Naive thymus-derived CD4-positive, alpha-beta T cell (primary cell): ENCODE data around the gene SPEG. TPM values are rescaled to one million over a fixed set of nuclear protein-coding genes. Genes with fewer than 3 reads are reported as not detected.

Experiments
- ATAC-seq: fragments of 150-1000 bp; cut with Tn5 transposase; 2 replicates; pipeline ENCODE4 v1.10.0; 2021; ENCODE audit warnings: mild to moderate bottlenecking, moderate library complexity
- CTCF ChIA-PET: fragments of 350-600 bp; sonication (Branson Sonifier 250); formaldehyde crosslinking; loops from one replicate; lab custom pipeline; 2021; ENCODE audit warnings: antibody characterized with exemption; lab: Charles Lee
- POLR2A ChIA-PET: fragments of 350-600 bp; sonication (Branson Sonifier 250); formaldehyde crosslinking; loops from one replicate; lab custom pipeline; 2021; ENCODE audit warnings: antibody characterized with exemption, inconsistent platforms; lab: Charles Lee
- DNase-seq, 9 donors: peaks; one replicate each; pipeline versions ENCODE4 v3.0.0 to v3.0.0-alpha.2; 2020 to 2022; ENCODE audit warnings: mixed read lengths in 1 of 9
- H3K27ac ChIP-seq: one replicate; pipeline ENCODE4 v1.7.0; 2013; ENCODE audit warnings: mild to moderate bottlenecking, low read depth, low read length, moderate library complexity
- H3K27me3 ChIP-seq, 2 donors: one replicate each; pipeline ENCODE4 v1.7.0; 2013; ENCODE audit warnings: low read length in 2 of 2, mild to moderate bottlenecking in 2 of 2, moderate library complexity in 2 of 2; ENCODE audit not compliant: control insufficient read depth in 2 of 2, insufficient read depth in 2 of 2
- H3K36me3 ChIP-seq, 3 experiments: 1 replicate in 2 of 3; 2 replicates in 1 of 3; pipeline ENCODE4 v1.7.0; 2013; ENCODE audit warnings: low read length in 3 of 3, mild to moderate bottlenecking in 3 of 3, moderate library complexity in 1 of 3; ENCODE audit not compliant: insufficient read depth in 3 of 3, control insufficient read depth in 2 of 3
- H3K4me1 ChIP-seq, 2 donors: one replicate each; pipeline ENCODE4 v1.7.0; 2013; ENCODE audit warnings: low read length in 2 of 2, mild to moderate bottlenecking in 2 of 2, moderate library complexity in 1 of 2; ENCODE audit not compliant: control insufficient read depth in 2 of 2, insufficient read depth in 2 of 2
- H3K4me3 ChIP-seq: 2 replicates; pipeline ENCODE4 v1.7.0; 2013; ENCODE audit warnings: mild to moderate bottlenecking, low read length
- H3K9me3 ChIP-seq, 3 experiments: 1 replicate in 2 of 3; 2 replicates in 1 of 3; pipeline ENCODE4 v1.7.0; 2013; ENCODE audit warnings: low read length in 3 of 3; ENCODE audit not compliant: control insufficient read depth in 2 of 3
- H3K27ac Mint-ChIP-seq, 9 donors: one replicate each; pipeline ENCODE4 v1.8.0; 2020 to 2022; ENCODE audit warnings: mixed read lengths in 9 of 9, mild to moderate bottlenecking in 8 of 9, moderate library complexity in 5 of 9, inconsistent platforms in 2 of 9
- H3K27me3 Mint-ChIP-seq, 5 donors: one replicate each; pipeline ENCODE4 v1.8.0; 2021 to 2022; ENCODE audit warnings: mixed read lengths in 5 of 5, mild to moderate bottlenecking in 1 of 5
- H3K36me3 Mint-ChIP-seq, 5 donors: one replicate each; pipeline ENCODE4 v1.8.0; 2020 to 2022; ENCODE audit warnings: mixed read lengths in 5 of 5, mild to moderate bottlenecking in 3 of 5, inconsistent platforms in 1 of 5
- H3K4me1 Mint-ChIP-seq, 7 donors: one replicate each; pipeline ENCODE4 v1.8.0; 2020 to 2022; ENCODE audit warnings: mixed read lengths in 7 of 7, mild to moderate bottlenecking in 3 of 7, inconsistent platforms in 1 of 7
- H3K4me3 Mint-ChIP-seq, 10 donors: one replicate each; pipeline ENCODE4 v1.8.0; 2020 to 2022; ENCODE audit warnings: mild to moderate bottlenecking in 10 of 10, mixed read lengths in 10 of 10, moderate library complexity in 6 of 10, inconsistent platforms in 2 of 10
- H3K9me3 Mint-ChIP-seq, 11 donors: one replicate each; pipeline ENCODE4 v1.8.0; 2020 to 2022; ENCODE audit warnings: mixed read lengths in 11 of 11, mild to moderate bottlenecking in 4 of 11, inconsistent platforms in 1 of 11, moderate library complexity in 1 of 11
- intact Hi-C, 2 donors: fragments of 100-400 bp; cut with micrococcal nuclease; formaldehyde crosslinking; loops; one replicate each; pipeline ENCODE4 v1.15.1; 2023
- polyA plus RNA-seq, 2 donors: library from polyadenylated mRNA; unstranded; fragments of 300-500 nt; fragmentation: Illumina TruSeq; gene quantifications; one replicate each; pipeline ENCODE4 v1.2.3, GENCODE V29; 2021
- total RNA-seq, 6 experiments: library from RNA in 5 of 6; stranded (reverse) in 5 of 6; gene quantifications; 1 replicate in 5 of 6; 2 replicates in 1 of 6; pipeline ENCODE4 v1.2.3 and lab custom pipeline; 2021 to 2026

Gene SPEG
- total and polyA plus RNA-seq, 7 experiments from 2014 or later: 0.26 to 23.2 (median 11.8) TPM

DNA sequence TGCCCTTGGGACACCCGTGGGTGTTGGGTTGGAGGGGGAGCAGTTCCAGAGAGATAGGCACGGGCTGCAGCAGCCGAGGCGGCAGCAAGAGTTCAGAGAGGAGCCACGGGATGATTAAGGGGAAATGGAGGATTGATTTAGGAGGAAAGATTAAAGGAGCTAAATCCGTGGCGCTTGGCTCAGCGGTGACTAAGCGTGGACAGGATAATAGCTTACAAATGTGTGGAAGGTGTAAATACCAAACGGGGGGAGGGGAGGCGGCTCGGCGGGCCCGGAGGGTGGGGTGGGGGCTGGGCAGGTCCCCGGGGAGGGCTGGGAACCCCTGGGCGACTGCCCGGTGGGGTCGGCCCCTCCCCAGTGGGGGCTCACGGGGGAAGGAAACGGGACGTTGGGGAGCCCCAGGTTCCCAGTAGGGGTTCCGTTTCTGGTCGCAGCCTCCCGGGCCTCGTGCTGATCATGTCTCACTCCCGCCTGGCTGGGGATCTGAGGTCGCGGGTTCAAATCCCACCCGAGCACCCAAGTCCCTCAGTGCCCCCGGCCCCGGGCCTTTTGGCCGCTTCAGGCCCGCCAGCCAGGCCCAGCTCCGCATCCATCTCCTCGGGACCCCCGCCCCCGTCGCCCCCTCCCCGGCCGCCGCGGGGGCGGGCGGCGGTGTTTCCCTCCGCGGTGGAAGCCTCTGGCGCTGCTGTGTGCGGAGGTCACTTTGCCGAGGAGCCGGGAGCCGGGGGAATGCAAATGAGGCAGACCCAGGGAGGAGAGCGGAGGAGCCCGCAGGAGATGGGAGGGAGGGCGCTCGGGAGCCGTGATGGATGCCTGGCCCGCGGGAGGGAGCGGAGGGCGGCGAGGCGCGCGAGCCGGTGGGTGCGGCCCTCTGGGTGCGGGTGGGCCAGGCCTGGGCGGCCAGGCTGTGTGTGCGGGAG lies 87.7 kb downstream of the SPEG start:
- H3K9me3 ChIP-seq: no peaks in the 10 kb centered on the region
- DNase-seq (no peak), ATAC-seq (no peak)
- no peak overlapping the region for H3K4me3 ChIP-seq
- Mint-ChIP-seq H3K4me1 (peaks cover 3 to 23% (median 18%) of the 10 kb centered on the region in 7 donors), H3K27me3 (peaks cover 71 to 85% (median 78%) of the 10 kb centered on the region in 5 donors), H3K4me3 (peak overlapping the region; percentile 12 to 78 (median 52)), H3K36me3 (no peaks in the 10 kb centered on the region), H3K27ac (no peak overlapping the region), H3K9me3 (peaks cover 0 to 2% (median 0%) of the 10 kb centered on the region in 11 donors)
- no peak overlapping the region for H3K27ac ChIP-seq
- peaks cover 0 to 5% of the 10 kb centered on the region in 2 donors for H3K4me1 ChIP-seq
- H3K36me3 ChIP-seq: no peaks in the 10 kb centered on the region
- intact Hi-C loops: no loop called here
- CTCF ChIA-PET: interaction anchor here (1.9 to 2.4 kb wide), 2 partner anchors 7 to 13 kb away, joined by 5 to 11 read pairs; no protein-coding TSS in a partner anchor
- peaks cover 0 to 31% of the 10 kb centered on the region in 2 donors for H3K27me3 ChIP-seq
- POLR2A ChIA-PET: no interaction called here

DNA sequence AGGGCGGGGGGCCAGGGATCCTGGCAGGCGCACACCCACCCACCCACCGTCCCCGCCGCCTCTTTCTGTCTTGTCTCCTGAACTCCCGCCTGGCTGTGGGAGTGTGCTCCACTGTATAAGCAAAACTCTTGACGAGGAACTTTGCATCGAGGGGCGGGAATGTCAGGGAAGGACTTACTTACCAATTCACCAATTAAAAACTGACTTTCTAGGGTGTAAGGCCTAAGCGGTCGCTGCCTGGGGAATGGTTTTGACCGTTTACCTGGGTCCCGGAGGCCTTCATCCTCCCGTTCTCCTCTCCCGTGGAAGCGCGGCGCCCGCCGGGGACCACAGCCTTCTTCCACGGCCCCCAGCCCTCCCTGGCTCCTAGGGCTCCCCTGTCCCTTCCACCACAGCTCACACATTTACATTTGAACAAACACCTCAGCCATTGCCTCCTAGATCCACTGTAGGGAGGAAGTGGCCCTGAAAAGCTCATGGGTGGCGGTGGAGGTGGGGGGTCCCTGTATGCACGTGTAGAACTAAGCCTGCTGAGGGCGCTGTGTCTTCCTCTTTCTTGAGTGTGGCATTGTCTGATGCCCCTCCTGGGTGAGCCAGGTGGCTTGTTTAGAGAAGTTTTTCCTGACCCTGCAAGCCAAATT lies 88.5 kb downstream of the SPEG start:
- Mint-ChIP-seq H3K27ac (no peak overlapping the region), H3K4me1 (peaks cover 3 to 23% (median 18%) of the 10 kb centered on the region in 7 donors), H3K27me3 (peaks cover 71 to 85% (median 78%) of the 10 kb centered on the region in 5 donors), H3K9me3 (peaks cover 0 to 2% (median 0%) of the 10 kb centered on the region in 11 donors), H3K36me3 (no peaks in the 10 kb centered on the region), H3K4me3 (peak overlapping the region in 8 of 10 donors; percentile 8 to 78 (median 62))
- Histone ChIP-seq H3K4me1 (peaks cover 0 to 5% of the 10 kb centered on the region in 2 donors), H3K9me3 (no peaks in the 10 kb centered on the region), H3K27ac (no peak overlapping the region), H3K36me3 (no peaks in the 10 kb centered on the region), H3K27me3 (peaks cover 0 to 33% of the 10 kb centered on the region in 2 donors), H3K4me3 (no peak overlapping the region)
- intact Hi-C loops: no loop called here
- POLR2A ChIA-PET: no interaction called here
- DNase-seq (no peak), ATAC-seq (no peak)
- CTCF ChIA-PET: no interaction called here

DNA sequence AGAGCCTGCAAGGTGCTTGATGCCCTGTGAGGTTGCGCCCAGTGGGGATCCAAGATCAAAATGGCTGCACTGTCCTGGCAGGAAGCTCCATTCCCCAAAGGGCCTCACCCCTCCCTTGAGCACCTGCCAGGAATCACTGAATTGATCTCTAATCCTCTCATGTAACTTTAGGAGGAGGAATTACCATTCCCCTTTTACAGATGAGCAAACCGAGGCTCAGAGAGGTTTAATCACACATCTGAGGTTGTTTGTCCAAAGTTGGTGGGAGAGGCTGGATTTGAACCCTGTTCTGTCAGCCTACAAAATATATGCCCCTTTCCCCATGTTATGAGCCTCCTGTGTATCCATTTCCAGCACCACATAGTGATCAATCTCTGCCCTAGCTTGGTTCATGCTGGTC lies 90.2 kb downstream of the SPEG start:
- Histone ChIP-seq H3K4me3 (no peak overlapping the region), H3K27ac (no peak overlapping the region), H3K36me3 (no peaks in the 10 kb centered on the region), H3K4me1 (peaks cover 0 to 5% of the 10 kb centered on the region in 2 donors), H3K9me3 (no peaks in the 10 kb centered on the region), H3K27me3 (peaks cover 0 to 43% of the 10 kb centered on the region in 2 donors)
- H3K9me3 Mint-ChIP-seq: peaks cover 0 to 2% (median 0%) of the 10 kb centered on the region in 11 donors
- no peak overlapping the region for H3K27ac Mint-ChIP-seq
- intact Hi-C loops: no loop called here
- no peak for DNase-seq
- no peaks in the 10 kb centered on the region for H3K36me3 Mint-ChIP-seq
- H3K27me3 Mint-ChIP-seq: peaks cover 81 to 86% (median 83%) of the 10 kb centered on the region in 5 donors
- no peak overlapping the region for H3K4me3 Mint-ChIP-seq
- CTCF ChIA-PET: no interaction called here
- ATAC-seq: no peak
- peaks cover 3 to 23% (median 18%) of the 10 kb centered on the region in 7 donors for H3K4me1 Mint-ChIP-seq
- POLR2A ChIA-PET: no interaction called here

DNA sequence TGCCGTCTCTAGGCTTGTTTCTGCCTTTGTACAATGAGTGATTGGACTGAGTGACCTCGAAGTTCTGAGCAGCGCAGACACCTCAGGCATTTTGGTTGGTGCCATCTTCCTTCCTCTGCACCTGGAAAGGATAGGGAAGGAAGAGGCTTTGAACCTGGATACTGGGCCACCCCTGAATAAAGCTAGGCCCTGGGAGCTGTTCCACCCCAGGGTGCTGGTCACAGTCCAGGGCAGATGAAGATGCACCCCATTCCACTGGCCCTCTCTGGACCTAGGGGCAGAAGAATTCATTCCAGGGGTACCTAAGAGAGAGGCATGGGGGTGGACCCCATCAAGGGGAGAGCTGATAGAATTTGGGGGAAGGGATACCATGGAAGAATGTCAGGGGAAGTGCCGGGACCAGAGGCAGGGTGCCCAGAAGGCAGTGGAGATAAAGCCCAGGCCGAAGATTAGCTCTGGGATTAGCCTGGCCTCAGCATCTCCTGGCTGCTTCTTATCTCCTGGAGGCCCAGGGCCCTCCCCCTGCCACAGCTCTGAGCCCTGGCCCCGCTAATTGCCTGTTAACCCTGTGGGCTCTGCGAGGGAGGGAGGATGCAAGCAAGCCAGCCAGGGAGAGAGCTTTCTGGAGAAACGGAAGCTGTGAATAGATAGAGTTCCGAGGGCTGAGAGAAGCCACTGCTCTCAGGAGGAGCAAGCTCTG lies 91.0 kb downstream of the SPEG start:
- Histone ChIP-seq H3K36me3 (no peaks in the 10 kb centered on the region), H3K4me1 (peaks cover 0 to 12% of the 10 kb centered on the region in 2 donors), H3K27ac (no peak overlapping the region), H3K27me3 (peaks cover 2 to 49% of the 10 kb centered on the region in 2 donors), H3K9me3 (no peaks in the 10 kb centered on the region), H3K4me3 (no peak overlapping the region)
- DNase-seq: no peak
- no peak overlapping the region for H3K27ac Mint-ChIP-seq
- peak overlapping the region in 1 of 10 donors; percentile 39 for H3K4me3 Mint-ChIP-seq
- peaks cover 0 to 2% (median 0%) of the 10 kb centered on the region in 11 donors for H3K9me3 Mint-ChIP-seq
- peaks cover 3 to 26% (median 18%) of the 10 kb centered on the region in 7 donors for H3K4me1 Mint-ChIP-seq
- peaks cover 83 to 89% (median 83%) of the 10 kb centered on the region in 5 donors for H3K27me3 Mint-ChIP-seq
- intact Hi-C loops: no loop called here
- CTCF ChIA-PET: interaction anchor here (0.9 to 1.9 kb wide), 2 partner anchors 14 to 30 kb away, joined by 4 to 5 read pairs; a partner anchor contains a TSS
- no peaks in the 10 kb centered on the region for H3K36me3 Mint-ChIP-seq
- ATAC-seq: no peak
- POLR2A ChIA-PET: no interaction called here

DNA sequence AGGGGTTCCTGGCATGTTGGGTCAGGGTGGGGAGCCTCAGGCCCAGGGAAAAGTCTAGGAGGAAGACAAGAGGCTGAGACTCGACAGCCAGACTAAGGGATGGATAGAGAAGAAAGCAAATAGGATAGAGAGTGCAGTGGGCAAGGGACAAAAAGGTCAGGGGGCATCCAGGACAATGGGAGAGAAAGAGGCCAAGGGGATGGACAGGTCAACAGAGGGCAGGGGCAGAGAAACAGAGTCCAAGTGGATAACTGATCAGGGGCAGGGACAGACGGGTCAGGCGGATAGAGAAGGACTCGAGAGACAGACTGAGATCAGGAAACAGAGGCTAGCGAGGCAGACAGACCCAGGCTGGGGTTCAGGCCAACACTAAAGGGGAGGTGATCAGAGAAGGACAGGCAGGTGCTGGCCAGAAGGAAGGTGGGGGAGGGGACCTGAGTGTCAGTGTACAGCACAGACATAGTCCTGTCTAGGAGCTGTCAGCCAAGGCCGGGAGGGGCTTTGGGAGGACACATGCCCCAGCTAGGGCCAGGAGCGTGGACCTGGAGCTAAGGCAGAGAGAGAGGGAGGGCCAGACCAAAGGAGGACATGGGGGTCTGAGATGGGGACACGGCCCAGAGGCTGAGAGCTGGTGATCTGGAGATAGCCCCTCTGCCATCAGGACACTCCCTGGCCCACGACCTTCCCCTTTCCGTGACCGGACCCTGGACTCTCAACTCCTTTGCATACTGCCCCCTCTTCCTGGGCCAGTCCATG lies 91.9 kb downstream of the SPEG start:
- ATAC-seq (no peak), DNase-seq (no peak)
- ChIA-PET POLR2A (no interaction called here), CTCF (interaction anchor here (0.6 to 4.8 kb wide), 5 partner anchors 13 to 92 kb away, joined by 4 to 60 read pairs (median 4); partner anchors contain the start of gene GMPPA)
- H3K36me3 Mint-ChIP-seq: no peaks in the 10 kb centered on the region
- Histone ChIP-seq H3K4me3 (no peak overlapping the region), H3K4me1 (peaks cover 0 to 12% of the 10 kb centered on the region in 2 donors), H3K27ac (no peak overlapping the region), H3K27me3 (peaks cover 3 to 47% of the 10 kb centered on the region in 2 donors), H3K36me3 (no peaks in the 10 kb centered on the region), H3K9me3 (no peaks in the 10 kb centered on the region)
- peaks cover 3 to 22% (median 15%) of the 10 kb centered on the region in 7 donors for H3K4me1 Mint-ChIP-seq
- H3K9me3 Mint-ChIP-seq: peaks cover 0 to 2% (median 0%) of the 10 kb centered on the region in 11 donors
- H3K27ac Mint-ChIP-seq: no peak overlapping the region
- H3K4me3 Mint-ChIP-seq: no peak overlapping the region
- intact Hi-C loops: no loop called here
- H3K27me3 Mint-ChIP-seq: peaks cover 82 to 89% (median 84%) of the 10 kb centered on the region in 5 donors
